Smooth muscle cell (in vitro differentiated cells): ENCODE results near the gene PRR23E. TPM values are rescaled to one million over a fixed set of nuclear protein-coding genes. Genes with fewer than 3 reads are reported as not detected.

Source experiments
- DNase-seq: peaks from one replicate; lab custom pipeline; 2025; ENCODE audit not compliant: unreplicated experiment; lab: John Stamatoyannopoulos, UW
- H2AFZ ChIP-seq: fragments of 200-600 bp; sonication (generic); 2 replicates; pipeline ENCODE4 v1.6.0; 2016; ENCODE audit warnings: antibody characterized with exemption, low read depth, mild to moderate bottlenecking
- H3F3A ChIP-seq: fragments of 200-600 bp; sonication (generic); 2 replicates; pipeline ENCODE4 v1.6.0; 2017; ENCODE audit warnings: antibody characterized with exemption, low read depth
- H3K27ac ChIP-seq: fragments of 200-600 bp; sonication (generic); 2 replicates; pipeline ENCODE4 v1.5.1; 2016; ENCODE audit warnings: low read depth, mild to moderate bottlenecking
- H3K27me3 ChIP-seq: fragments of 200-600 bp; sonication (generic); 2 replicates; pipeline ENCODE4 v1.6.1; 2016; ENCODE audit warnings: low read depth, mild to moderate bottlenecking
- H3K36me3 ChIP-seq: fragments of 200-600 bp; sonication (generic); 2 replicates; pipeline ENCODE4 v1.5.1; 2016; ENCODE audit warnings: low read depth
- H3K4me1 ChIP-seq: fragments of 200-600 bp; sonication (generic); 2 replicates; pipeline ENCODE4 v1.5.1; 2016; ENCODE audit warnings: low read depth
- H3K4me2 ChIP-seq: fragments of 200-600 bp; sonication (generic); 2 replicates; pipeline ENCODE4 v1.6.0; 2016; ENCODE audit warnings: mild to moderate bottlenecking
- H3K4me3 ChIP-seq: fragments of 200-600 bp; sonication (generic); 2 replicates; pipeline ENCODE4 v1.5.1; 2016; ENCODE audit warnings: mild to moderate bottlenecking
- H3K79me2 ChIP-seq: fragments of 200-600 bp; sonication (generic); 2 replicates; pipeline ENCODE4 v1.6.0; 2016; ENCODE audit warnings: low read depth, mild to moderate bottlenecking
- H3K9ac ChIP-seq: fragments of 200-600 bp; sonication (generic); 2 replicates; pipeline ENCODE4 v1.6.0; 2016; ENCODE audit warnings: low read depth
- H3K9me3 ChIP-seq: fragments of 200-600 bp; sonication (generic); replicated peaks from 2 replicates; pipeline ENCODE4 v1.5.1; 2016; ENCODE audit warnings: low read depth
- H4K20me1 ChIP-seq: fragments of 200-600 bp; sonication (generic); 2 replicates; pipeline ENCODE4 v1.6.0; 2016; ENCODE audit warnings: low read depth
- WGBS: methylation state at CpG from one replicate; pipeline ENCODE4 v1.1.7; 2016; ENCODE audit warnings: low lambda C conversion rate; 5-methylcytosine and 5-hydroxymethylcytosine counted together
- polyA plus RNA-seq: library from polyadenylated mRNA; unstranded; fragments of >200 nt; fragmentation: Nextera tagmentation; extraction: Ambion mirVana; gene quantifications from 2 replicates; pipeline ENCODE4 v1.2.1, GENCODE V29; 2016
- total RNA-seq: library from RNA; depleted of rRNA; stranded (reverse); fragments of >200 nt; gene quantifications from 2 replicates; pipeline ENCODE4 v1.2.3, GENCODE V29; 2014
- TF ChIP-seq, protein P1 (sequence below): fragments of 200-600 bp; sonication (generic); IDR thresholded peaks from 2 replicates; pipeline ENCODE4 v1.5.1; 2017; ENCODE audit warnings: borderline replicate concordance, mild to moderate bottlenecking, antibody characterized with exemption; ENCODE audit not compliant: insufficient read depth, poor library complexity, severe bottlenecking

PRR23E gene
- total and polyA plus RNA-seq, 2 experiments from 2014 or later, result not detected

DNA sequence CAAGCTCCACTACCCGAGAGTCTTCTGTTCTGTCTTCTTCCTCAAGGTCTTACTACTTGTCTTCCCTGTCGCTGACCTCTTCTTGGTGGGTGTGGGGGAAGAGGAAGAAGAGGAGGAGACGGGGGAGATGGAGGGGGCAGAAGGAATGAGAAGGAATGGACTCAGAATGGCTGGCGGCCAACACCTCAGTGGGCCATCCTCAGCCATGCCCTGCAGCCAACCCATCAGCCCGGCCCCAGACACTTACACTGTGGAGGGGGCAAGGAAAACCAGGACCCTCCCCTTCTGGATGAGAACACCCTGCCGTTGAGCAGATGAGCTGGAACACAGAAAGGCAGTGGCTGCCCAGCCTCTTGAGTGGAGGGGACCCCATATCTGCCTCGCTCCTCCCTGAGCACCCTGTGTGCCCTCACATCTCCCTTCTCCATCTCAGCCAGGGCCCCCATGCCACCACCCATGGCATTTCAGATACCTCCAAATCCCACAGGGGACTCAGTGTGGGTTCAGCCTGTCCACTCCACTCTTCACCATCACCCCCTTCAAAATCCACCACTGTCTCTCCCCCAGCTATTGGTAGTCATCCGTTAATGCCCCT lies 45.5 kb upstream of the PRR23E start:
- no peak overlapping the region for H3K4me2 ChIP-seq
- no peaks in the 10 kb centered on the region for H3K36me3 ChIP-seq
- no peak for DNase-seq
- H3F3A ChIP-seq, result no peaks in the 10 kb centered on the region
- H3K27me3 ChIP-seq, result peaks cover 4% of the 10 kb centered on the region
- TF ChIP-seq, protein P1, sequence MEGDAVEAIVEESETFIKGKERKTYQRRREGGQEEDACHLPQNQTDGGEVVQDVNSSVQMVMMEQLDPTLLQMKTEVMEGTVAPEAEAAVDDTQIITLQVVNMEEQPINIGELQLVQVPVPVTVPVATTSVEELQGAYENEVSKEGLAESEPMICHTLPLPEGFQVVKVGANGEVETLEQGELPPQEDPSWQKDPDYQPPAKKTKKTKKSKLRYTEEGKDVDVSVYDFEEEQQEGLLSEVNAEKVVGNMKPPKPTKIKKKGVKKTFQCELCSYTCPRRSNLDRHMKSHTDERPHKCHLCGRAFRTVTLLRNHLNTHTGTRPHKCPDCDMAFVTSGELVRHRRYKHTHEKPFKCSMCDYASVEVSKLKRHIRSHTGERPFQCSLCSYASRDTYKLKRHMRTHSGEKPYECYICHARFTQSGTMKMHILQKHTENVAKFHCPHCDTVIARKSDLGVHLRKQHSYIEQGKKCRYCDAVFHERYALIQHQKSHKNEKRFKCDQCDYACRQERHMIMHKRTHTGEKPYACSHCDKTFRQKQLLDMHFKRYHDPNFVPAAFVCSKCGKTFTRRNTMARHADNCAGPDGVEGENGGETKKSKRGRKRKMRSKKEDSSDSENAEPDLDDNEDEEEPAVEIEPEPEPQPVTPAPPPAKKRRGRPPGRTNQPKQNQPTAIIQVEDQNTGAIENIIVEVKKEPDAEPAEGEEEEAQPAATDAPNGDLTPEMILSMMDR, result no peak
- no peak overlapping the region for H3K4me3 ChIP-seq
- H3K9me3 ChIP-seq, result no peaks in the 10 kb centered on the region
- H2AFZ ChIP-seq, result no peak overlapping the region
- no peaks in the 10 kb centered on the region for H3K4me1 ChIP-seq
- H3K79me2 ChIP-seq, result no peaks in the 10 kb centered on the region
- 89% methylated on average over 8 of the region's 8 CpGs for whole genome bisulfite sequencing
- no peak overlapping the region for H3K9ac ChIP-seq
- no peak overlapping the region for H3K27ac ChIP-seq
- H4K20me1 ChIP-seq, result no peaks in the 10 kb centered on the region

DNA sequence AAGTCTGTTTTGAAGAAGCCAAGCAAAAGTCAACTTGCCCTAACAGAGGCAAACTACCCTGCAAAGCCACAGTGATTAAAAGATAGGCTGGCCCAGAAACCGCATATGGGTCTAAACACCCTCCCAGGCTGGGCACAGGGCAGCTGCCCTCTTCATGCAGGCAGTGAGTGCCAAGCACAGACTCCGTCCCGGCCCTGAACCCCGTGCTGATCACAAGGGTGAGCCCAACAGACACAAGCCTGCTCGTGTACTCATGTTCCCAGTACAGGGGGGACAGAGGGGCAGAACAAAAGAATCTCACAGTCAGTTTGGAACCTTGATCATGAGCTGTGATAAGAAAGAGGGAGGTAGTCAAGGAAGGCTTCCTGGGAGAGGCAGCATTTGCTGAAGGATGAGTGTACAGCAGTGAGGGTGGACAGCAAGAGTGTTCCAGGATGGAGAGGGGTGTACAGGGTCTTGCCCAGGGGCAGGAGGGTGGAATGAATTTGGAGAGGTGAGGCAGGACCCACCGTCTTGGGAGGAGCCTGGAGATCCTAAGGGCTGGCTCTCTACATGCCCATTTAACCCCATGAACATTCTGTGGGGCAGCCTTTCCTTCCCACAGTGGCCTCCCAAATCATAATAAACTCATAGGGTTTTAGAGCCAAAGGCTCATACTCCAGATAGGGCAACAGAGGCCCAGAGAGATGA lies 43.2 kb upstream of the PRR23E start:
- Histone ChIP-seq H3K4me3 (no peak overlapping the region), H3K36me3 (no peaks in the 10 kb centered on the region), H3K9ac (no peak overlapping the region), H3K79me2 (no peaks in the 10 kb centered on the region), H2AFZ (no peak overlapping the region), H3K27me3 (peaks cover 4% of the 10 kb centered on the region), H3F3A (no peaks in the 10 kb centered on the region), H3K9me3 (no peaks in the 10 kb centered on the region), H3K4me1 (no peaks in the 10 kb centered on the region), H3K27ac (no peak overlapping the region), H3K4me2 (no peak overlapping the region), H4K20me1 (no peaks in the 10 kb centered on the region)
- TF ChIP-seq, protein P1, result no peak
- no peak for DNase-seq
- WGBS, result 84% methylated on average over 6 of the region's 6 CpGs

DNA sequence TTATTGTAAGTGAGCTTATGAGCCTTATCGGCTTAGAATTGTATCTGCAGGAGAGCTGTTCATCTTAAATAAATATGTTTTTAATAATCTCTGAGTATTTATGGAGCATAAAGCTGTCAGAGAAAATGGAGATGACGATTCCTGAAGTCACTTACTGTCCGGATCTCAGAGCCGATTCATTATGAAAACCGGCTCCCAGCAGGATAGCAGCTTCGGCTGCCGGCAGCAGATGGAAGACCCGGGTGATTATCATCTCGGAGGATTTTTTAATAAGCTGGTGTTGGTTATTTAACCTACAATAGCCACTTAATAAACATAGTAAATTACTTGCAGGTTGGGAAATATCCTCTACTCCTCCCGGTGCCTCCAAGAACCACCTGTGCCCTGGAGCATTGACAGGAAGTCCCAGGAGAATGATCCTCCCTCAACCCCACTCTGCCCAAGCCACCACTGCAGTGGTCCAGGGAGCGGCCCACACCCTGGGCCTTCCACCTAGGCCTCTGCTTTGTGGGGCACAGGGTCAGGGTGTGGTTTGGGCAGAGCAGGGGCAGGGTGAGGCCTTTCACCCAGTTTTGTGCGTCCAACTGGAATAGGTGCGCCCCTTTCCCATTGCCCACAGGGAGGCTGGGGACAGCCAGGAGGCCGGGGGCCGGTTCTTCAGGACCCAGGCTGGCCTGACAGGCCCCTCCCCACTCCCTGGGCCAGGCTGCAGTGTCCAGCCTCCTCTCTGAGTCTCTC lies 42.2 kb upstream of the PRR23E start:
- peaks cover 4% of the 10 kb centered on the region for H3K27me3 ChIP-seq
- H3K9me3 ChIP-seq, result no peaks in the 10 kb centered on the region
- no peaks in the 10 kb centered on the region for H4K20me1 ChIP-seq
- no peak overlapping the region for H3K4me2 ChIP-seq
- no peak overlapping the region for H3K9ac ChIP-seq
- WGBS, result 92% methylated on average over 13 of the region's 15 CpGs
- TF ChIP-seq, protein P1, result no peak
- H3F3A ChIP-seq, result no peaks in the 10 kb centered on the region
- no peak for DNase-seq
- H3K4me3 ChIP-seq, result no peak overlapping the region
- no peaks in the 10 kb centered on the region for H3K36me3 ChIP-seq
- no peak overlapping the region for H3K27ac ChIP-seq
- H3K4me1 ChIP-seq, result no peaks in the 10 kb centered on the region
- no peak overlapping the region for H2AFZ ChIP-seq
- no peaks in the 10 kb centered on the region for H3K79me2 ChIP-seq

DNA sequence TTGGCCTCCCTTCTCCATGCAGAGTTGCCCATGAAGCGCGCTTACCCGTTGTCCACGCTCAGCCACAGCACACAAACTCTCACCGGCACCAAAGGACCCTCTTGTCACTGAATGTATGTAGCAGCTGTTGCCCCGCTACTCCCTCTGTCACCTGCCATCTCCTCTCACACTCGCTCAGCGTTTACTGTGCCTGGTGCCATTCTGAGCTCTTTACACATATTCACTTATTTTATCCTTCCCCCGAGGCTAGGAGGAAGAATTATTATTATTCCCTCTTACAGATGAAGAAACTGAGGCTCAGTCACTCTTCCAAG lies 41.7 kb upstream of the PRR23E start:
- Histone ChIP-seq H3K4me3 (no peak overlapping the region), H3K4me1 (no peaks in the 10 kb centered on the region), H3K9me3 (no peaks in the 10 kb centered on the region), H3K27ac (no peak overlapping the region), H3K4me2 (no peak overlapping the region), H3K9ac (no peak overlapping the region), H3K36me3 (no peaks in the 10 kb centered on the region), H3K27me3 (peaks cover 4% of the 10 kb centered on the region), H3K79me2 (no peaks in the 10 kb centered on the region), H3F3A (no peaks in the 10 kb centered on the region), H4K20me1 (no peaks in the 10 kb centered on the region), H2AFZ (no peak overlapping the region)
- WGBS, result 96% methylated on average over 9 of the region's 9 CpGs
- no peak for DNase-seq
- TF ChIP-seq, protein P1, result no peak
